ENCODE results near the gene GRAMD4.

- TF ChIP-seq CTCF (IDR thresholded peaks at IDR 0.05; ENCODE audit: low read depth, low read length, poor library complexity, severe bottlenecking) = no peak
- TF ChIP-seq EZH2phosphoT487 (IDR thresholded peaks at IDR 0.05; ENCODE audit: borderline replicate concordance, low read length) = no peak
These were observed 17.8 kb downstream of the GRAMD4 start for GRCh38 chr22:46637711-46638600.
